Jurkat, Clone E6-1 (cell line): ENCODE data around the gene CCBE1.

Experiments
- DNase-seq: peaks from one replicate; pipeline ENCODE4 v3.0.0-alpha.2; 2011; ENCODE audit warnings: low read depth, low spot score
- H3K4me3 ChIP-seq: 2 replicates; pipeline ENCODE4 v1.5.1; 2011; ENCODE audit warnings: mild to moderate bottlenecking, low read length, control low read depth, moderate library complexity

The CCBE1 gene

DNA sequence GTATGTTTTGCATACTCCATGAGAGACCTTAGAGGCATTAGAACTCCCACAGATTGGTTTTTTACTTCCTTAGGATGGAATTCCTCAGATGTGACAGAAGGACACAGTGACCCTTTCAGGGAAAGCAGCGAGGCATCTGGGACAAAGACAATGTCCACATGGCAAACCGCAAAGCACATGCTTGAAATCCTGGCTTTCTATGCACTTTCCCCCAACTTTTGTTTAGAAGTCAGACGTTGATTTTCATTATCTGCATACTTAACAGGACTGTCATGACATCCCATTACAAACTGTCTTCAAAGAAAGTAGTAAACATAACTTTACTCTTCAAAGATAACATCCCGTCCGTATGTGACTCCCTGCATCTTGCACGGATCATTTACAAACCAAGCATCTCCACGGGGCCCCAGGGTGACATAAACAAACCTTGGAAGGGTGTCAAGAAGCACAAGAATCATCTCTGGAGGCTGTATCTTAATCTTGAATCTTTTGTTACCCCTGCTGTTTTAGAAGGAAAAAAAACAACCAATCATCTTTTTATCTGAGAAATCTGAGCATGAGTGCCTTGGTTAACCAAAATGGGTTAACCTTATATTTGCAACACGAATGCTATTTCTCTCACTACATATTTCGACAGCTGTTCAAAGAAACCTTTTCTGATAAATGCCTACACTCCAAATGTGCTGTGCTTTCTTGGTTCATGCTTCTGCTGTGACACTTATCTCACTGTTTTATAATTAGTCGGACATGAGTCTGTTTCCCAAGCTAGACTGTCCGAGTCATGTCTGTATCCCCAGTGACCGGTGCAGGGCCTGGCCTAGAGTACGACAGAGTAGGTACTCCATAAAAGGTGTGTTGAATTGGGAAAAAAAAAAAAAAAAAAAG is 90.8 kb downstream of the CCBE1 start:
- peak; percentile 35 for DNase-seq
- no peak overlapping the region for H3K4me3 ChIP-seq

DNA sequence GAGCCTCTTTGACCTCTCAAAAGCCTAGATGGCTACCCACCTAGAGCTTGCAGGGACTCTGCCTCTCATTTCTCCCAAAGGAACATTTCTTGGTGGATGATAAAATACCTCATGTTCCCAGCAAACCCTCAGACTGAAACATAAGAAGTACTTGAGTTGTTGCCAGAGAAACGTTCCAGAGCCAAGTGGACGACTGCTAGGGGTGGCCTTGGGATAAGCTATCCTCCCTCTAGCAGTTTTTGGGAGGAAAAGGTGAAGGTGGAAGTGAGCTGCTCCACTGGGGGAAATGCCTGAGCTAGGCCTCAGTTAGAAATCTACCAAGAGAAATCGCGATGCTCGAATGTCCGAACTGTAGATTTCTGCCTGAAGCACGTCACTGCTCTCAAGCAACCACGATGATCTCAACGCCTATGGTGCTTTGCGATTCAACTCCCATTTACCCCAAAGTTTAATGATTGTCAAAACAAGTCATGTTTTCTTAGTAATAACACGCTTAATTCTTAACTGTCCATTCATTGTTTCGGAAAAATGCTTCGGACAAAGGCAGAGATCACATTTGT is 91.5 kb downstream of the CCBE1 start:
- no peak for DNase-seq
- no peak overlapping the region for H3K4me3 ChIP-seq

DNA sequence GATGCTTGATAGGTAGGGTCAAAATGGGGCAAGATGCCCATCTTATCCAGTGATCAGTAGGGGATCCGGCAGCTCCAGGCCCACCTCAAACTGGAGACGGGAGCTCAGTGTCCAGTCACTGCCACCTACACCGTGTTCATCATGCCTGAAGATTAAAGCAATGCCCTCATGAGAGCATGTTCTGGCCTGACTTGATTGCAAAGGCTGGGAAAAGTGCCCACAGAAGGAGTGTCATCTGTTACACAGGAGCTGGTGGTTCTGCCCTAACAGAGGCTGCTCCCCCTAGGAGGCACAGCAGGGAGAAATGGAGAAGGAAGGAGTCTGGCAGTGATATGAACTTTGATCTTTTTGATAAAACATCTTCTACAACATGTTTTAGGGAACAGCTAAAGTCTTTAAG is 92.3 kb downstream of the CCBE1 start:
- DNase-seq = no peak
- no peak overlapping the region for H3K4me3 ChIP-seq

DNA sequence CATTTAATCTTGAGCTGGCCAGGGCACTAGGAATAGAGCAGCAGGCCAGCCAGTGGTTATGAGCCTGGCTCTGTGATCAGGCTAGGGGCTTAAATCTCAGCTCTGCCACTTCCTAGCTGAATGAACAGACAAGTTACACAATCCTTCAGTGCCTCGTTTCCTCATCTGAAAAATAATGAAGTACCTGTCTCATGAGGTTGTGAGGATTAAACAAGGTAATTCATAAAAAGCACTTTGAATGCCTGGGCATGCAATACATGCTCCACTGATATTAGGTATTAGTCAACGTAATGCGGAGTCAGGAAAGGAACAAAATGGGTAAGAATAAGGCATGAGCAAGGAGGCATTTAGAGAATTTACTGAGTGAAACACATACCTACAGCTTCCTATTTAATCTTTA is 100.2 kb downstream of the CCBE1 start:
- no peak for DNase-seq
- no peak overlapping the region for H3K4me3 ChIP-seq

DNA sequence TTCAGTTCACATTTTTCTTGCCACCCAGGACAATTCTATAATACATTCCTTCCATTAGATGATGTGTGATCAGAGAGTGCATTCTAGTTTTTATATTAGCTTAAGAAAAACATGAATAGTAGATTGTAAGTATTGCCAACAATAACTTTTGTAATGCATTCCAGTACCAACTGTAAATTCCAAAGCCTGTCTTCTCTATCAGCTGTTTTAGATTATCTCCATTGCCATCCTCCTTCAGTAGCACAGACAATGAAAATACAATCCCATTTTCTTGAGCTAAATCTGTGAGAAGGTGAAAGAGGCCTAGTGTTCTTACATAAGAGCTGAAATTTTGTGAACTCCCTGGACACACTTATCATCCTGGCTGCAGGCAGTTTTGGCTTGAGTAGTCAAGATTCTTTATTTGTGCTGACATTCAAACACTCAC is 103.9 kb downstream of the CCBE1 start:
- DNase-seq = no peak
- no peak overlapping the region for H3K4me3 ChIP-seq

DNA sequence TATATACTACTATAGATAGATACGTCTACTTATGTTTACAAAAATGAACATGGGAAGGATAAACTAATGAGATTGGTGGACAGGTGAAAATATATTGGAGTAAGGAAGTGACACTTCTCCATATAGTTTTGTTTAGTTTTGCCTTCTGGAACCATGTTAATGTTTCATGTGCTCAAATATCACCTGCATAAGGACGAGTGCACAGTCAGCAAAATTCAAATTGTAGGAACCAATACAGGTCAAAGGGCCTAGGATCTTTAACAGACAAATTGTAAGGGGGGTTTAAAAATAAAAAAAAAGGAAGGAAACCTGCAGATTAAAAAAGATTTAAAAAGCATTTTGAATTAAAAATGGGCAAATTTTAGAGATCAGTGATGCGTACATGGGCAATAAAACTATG is 104.6 kb downstream of the CCBE1 start:
- DNase-seq = no peak
- H3K4me3 ChIP-seq = no peak overlapping the region

DNA sequence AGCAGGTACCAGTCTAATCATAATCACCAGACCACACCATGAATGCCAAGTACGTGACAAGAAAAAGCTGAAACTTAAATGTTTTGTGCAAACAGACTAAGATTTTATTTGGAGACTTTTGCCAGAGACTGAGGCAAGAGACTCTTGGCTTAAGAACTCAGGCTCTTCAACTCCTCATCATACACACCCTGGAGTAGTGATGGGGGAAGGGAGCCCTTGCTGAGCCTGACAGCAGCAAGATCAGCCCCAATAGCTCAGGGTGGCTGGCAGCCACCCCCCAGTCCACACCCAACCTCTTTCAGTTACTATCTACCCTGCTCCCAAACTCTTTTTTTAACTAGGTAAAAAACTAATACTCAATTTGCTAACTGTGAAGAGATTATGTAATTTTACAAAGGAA is 114.8 kb downstream of the CCBE1 start:
- no peak overlapping the region for H3K4me3 ChIP-seq
- no peak for DNase-seq

DNA sequence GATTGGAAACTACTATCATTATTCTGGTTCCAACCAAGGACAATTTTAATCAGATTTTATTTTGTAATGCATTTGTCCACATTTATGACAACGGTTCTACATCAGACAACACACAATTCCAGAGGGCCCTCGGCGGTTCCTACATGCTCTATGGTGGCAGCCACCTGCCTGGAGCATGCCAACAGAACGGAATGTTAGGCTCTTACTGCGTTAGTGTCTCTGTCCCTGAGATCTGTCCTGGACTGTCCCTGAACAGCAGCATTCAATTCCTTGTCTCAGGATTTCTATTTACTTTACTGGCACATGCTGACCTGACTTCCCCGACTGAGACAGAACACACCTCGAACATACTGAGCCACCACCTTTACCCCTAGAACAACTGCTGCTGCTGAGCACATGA is 117.7 kb downstream of the CCBE1 start:
- DNase-seq = no peak

DNA sequence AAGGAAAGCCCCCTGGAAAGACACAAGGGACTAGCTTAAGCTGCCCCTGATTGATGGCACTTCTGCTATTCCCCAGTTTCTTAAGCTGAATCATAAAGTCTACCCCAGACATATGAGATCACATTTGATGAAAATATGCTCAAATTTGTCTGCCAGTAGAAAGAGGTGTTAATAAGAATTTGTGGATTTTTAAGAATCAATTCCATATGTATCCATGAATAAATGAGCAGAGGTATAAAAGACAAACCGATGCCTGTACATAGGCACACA is 119.9 kb downstream of the CCBE1 start:
- no peak overlapping the region for H3K4me3 ChIP-seq
- no peak for DNase-seq

More for the DNA sequence above, 117.7 kb downstream of the CCBE1 start:
- H3K4me3 ChIP-seq = no peak overlapping the region

DNA sequence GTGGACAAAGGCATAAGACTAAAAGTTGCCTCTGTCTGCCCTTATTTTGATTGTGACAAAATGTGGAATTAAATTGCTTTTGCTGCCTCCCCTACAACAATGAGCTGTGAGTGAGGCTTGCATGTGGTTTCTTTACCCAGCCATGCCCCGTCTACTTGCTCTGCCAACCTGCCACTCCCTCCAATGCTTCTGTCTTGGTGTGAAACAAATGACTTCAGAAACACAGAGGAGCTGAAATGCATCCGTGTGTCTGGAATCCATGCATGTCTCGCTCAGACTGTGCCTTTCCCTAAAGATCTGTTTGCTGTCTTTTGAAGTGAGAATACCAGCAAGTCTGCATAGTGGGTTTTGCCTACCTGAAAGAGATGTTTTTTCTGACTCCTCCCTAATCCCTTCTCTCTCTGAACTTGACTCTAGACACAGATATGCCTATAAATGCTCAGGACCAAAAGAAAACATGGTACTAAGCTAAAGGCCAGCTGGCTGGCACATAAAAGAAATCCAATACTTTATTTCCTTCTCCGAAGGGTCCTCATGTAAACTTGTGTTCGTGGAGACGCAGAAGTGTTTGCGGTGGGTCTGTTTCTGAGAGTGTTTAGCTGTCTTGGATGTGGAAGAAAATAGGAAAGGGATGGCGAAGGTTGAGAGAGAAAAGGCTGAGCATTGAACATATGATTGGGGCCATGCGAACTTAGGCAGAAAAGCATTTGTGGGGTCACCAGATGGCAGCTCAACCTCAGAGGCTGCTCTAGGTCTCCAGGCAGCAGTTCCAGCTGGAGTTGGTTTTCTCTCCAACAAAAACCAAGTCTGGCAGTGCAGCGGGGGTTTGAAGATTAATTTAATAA is 120.5 kb downstream of the CCBE1 start:
- DNase-seq = no peak
- H3K4me3 ChIP-seq = no peak overlapping the region

DNA sequence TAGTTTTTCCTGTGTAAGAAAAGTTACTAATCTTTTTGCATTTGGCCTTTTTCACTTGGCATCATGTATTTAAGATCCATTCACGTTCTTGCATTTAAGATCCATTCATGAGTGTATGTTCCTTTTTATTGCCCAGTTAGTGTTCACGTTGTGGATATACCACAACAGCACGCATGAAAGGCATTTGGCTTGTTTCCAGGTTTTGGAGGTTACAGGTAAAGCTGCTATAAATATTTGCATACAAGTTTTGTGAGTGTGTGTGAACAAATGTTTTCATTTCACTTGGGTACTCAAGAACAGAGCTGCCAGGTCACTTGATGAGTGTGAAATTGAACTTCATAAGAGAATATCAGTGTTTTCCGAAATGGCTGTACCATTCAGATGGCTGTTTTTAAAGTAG is 121.2 kb downstream of the CCBE1 start:
- DNase-seq = no peak
- H3K4me3 ChIP-seq = no peak overlapping the region

DNA sequence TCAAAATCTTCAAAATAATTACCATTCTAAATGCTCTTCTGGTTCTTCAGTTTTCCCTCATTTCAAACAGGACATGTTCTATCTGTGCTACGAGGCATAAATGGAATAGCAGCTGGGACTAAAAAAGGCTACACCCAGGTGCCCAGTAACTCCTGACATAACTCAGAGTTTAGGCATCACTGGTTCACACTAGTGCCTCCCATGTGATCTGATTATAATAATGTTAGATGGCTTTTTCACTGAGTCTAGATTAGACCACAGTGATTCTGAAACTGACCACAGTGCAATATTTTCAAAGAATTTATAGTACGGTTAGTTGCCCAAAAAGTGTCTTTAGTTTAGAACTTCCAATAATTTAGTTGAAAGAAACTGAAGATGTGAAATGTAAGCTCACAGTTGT is 123.3 kb downstream of the CCBE1 start:
- no peak for DNase-seq
- no peak overlapping the region for H3K4me3 ChIP-seq

DNA sequence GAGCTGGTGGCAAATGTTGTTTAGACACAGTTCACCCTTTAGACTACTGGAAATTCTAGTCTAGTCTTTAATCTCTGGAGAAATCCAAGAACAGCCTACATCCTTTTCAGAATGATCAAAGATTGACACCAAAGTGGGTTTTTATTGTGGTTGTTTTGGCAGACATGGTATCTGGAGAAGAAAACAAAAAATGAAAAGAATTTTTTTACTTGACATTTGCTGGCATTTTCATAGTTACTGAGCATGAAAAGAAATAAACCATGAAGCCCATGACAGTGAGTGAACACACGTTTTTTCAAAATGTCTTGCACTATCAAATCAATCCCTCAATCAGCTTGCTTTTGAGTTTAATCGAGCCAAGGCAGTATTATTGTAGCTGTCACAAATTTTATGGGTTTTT is 125.3 kb downstream of the CCBE1 start:
- no peak overlapping the region for H3K4me3 ChIP-seq
- DNase-seq = no peak

DNA sequence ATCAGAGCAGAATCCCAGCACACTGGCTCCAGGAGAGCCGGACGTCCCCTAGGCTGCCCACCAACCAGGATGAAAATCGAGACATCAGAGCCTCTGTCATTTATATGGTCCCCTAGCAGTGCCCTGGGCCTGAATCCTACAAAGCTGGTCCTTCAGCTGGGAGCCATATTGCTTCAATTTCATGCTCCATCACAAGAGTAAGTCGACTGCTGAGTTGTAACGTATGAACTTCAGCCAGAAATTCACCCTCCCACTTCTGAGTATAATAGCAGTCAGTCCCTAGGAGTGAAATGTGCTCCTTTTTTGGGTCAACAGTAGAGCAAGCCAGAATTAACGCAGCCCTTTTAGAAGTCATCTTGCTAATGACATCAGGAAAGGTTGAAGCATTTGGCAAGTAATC is 126.4 kb downstream of the CCBE1 start:
- no peak for DNase-seq
- no peak overlapping the region for H3K4me3 ChIP-seq

DNA sequence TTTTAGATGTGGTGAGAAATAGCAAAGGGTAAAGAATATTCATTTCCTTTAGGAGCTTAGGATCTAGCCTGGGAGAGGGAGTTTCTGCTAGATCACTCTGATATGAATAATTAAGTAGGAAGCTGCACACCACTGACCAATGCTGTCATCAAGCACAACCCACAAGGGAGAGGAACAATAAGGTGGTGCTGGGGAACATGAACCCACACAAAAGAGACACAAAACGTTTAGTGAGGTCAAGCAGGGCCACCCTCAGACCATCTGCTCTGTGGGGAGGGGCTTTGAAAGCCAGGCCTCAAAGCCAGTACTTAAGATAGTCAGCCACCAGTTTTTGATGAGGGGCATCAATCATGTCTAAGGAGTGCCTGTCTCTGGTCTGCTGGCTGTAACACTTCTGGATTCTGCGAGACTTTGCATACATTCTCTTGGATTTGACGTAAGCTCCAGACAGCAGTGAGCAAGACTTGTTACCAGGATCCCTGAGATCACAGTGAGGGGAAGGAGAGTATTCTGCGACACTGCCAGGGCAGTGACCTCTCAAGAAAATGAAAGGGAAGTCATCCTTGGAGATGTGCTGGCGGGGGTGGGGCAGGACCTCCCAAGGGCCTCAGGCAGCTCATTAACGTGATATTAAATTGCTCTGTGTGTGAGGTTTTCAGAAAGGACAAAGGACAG is 127.0 kb downstream of the CCBE1 start:
- H3K4me3 ChIP-seq = no peak overlapping the region
- no peak for DNase-seq

DNA sequence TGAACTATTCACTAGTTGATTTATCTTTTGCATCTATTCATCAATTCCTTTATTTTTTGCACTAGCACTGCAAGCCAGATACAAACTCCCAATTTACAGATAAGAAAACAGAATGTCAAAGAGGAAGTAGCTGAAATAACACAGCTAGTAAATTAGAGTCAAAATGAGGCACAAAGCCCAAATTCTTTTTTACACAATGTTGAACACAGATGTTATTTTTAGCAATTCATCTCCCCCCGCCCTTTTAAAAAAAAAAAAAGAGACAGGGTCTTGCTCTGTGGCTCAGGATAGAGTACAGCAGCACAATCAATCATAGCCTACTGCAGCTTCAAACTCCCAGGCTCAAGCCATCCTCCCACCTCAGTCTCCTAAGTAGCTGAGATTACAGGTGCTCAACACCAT is 127.8 kb downstream of the CCBE1 start:
- no peak for DNase-seq
- H3K4me3 ChIP-seq = no peak overlapping the region

DNA sequence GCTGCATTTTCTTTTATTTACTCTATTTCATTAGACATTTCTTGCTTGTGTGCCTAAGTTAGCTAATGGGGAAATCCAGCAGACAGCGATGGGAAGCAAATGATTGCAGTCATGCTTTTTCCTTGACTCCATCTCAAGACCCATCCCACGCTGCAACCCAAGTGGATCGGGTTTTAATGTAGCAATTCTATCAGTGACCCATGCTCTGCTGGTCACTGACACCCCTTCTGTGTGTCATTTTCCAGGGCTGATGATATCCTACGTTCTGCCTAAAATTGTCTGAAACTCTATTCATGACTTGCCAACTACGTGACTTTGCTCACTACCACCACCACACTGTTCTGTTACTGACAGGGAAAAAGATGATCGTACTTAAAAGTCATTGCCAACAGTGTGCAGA is 129.8 kb downstream of the CCBE1 start:
- DNase-seq = no peak

DNA sequence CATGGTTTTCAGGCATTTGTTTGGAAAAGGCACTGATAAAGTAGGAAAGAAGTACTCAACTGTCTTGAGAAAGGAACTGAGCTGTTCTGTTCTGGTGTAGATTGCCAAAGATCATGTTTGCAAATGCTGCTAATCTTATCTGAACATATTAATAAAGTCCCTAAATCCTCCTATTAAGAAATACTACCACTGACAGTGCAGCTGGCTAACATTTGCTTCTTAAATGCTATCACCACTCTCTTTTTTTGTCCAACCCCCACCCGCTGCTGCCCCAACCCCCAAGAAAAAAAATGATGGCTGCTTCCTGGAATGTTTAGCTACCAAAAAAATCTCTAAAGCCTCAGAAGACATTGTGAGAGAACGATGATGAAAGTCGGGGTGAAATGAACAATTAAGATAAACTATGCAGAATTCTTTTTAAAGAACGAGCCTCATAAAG is 130.7 kb downstream of the CCBE1 start:
- no peak for DNase-seq
- no peak overlapping the region for H3K4me3 ChIP-seq

More for the DNA sequence above, 129.8 kb downstream of the CCBE1 start:
- H3K4me3 ChIP-seq = no peak overlapping the region

DNA sequence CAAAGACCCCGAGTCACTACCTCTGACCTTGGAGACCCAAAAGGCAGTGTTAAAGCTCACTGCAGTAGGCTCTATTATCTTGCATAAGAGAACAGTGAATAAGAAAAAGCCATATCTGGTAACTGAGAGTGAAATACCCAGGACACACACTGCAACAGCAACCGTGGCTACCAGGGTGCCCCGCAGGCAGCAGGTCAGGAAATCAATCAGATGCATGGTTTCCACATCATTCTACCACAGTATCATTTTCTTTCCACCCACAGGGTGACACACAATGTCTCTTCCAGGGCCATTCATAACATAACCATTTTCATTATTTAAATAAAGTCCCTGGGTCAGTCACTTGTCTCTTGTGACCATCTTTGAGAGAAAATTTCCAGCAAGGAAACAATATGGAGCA is 131.3 kb downstream of the CCBE1 start:
- no peak overlapping the region for H3K4me3 ChIP-seq
- DNase-seq = no peak

DNA sequence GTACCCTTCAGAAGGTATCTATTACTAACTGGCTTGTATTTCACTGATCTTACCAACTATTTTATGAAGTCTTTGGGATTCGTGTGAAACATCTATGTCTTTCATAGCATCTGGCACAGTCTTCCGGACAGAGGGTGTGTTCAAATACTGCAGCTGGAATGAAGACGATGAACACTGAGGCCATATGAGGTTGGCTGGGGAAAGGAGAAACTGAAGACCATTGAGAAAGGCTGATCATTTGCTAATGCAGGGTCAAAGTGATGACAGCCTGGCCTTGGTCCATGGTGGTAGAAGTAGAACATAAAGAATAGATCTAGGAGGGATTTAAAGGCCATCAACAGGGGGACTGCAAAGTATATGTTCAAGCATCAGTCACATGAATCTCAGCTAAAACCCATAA is 132.7 kb downstream of the CCBE1 start:
- DNase-seq = no peak
- H3K4me3 ChIP-seq = no peak overlapping the region
